Natural killer cell treated with Interleukin-12 subunit alpha and Interleukin-12 subunit beta and Interleukin-15 and Interleukin-18, amount 100 ng/mL, for 72 hours (primary cell): ENCODE measurements around the gene GLIPR1L2. TPM values are rescaled to one million over a fixed set of nuclear protein-coding genes. Genes with fewer than 3 reads are reported as not detected.

Source experiments
- ATAC-seq, 2 donors: fragments of 150-1000 bp; cut with Tn5 transposase in 1 of 2; sonication (Bioruptor Pico), chemical (Tn5 transposase) in 1 of 2; 2 replicates each; pipeline ENCODE4 v1.10.0; 2021
- DNase-seq: peaks from one replicate; pipeline ENCODE4 v3.0.0; 2022; ENCODE audit warnings: low spot score
- H3K27ac Mint-ChIP-seq, 2 donors: 1 replicate in 1 of 2; 2 replicates in 1 of 2; pipeline ENCODE4 v1.8.0; 2022; ENCODE audit warnings: mixed read lengths in 2 of 2, mild to moderate bottlenecking in 1 of 2, moderate library complexity in 1 of 2
- H3K27me3 Mint-ChIP-seq, 2 donors: 1 replicate in 1 of 2; 2 replicates in 1 of 2; pipeline ENCODE4 v1.8.0; 2022; ENCODE audit warnings: mixed read lengths in 2 of 2
- H3K36me3 Mint-ChIP-seq: one replicate; pipeline ENCODE4 v1.8.0; 2022; ENCODE audit warnings: mixed read lengths
- H3K4me1 Mint-ChIP-seq, 2 donors: 1 replicate in 1 of 2; 2 replicates in 1 of 2; pipeline ENCODE4 v1.8.0; 2022; ENCODE audit warnings: low read depth in 2 of 2, mixed read lengths in 2 of 2, mild to moderate bottlenecking in 1 of 2
- H3K4me3 Mint-ChIP-seq: one replicate; pipeline ENCODE4 v1.8.0; 2022; ENCODE audit warnings: mixed read lengths
- H3K9me3 Mint-ChIP-seq: 2 replicates; pipeline ENCODE4 v1.8.0; 2022; ENCODE audit warnings: mixed read lengths
- total RNA-seq, 2 donors: library from RNA; stranded (reverse); gene quantifications; one replicate each; pipeline ENCODE4 v1.2.3, GENCODE V29; 2022

GLIPR1L2 gene
- total RNA-seq, 2 donors from 2014 or later: 1.0 TPM; not detected in 1

GRCh38 chr12:75471902-75472890 lies 81.3 kb downstream of the GLIPR1L2 start:
- Mint-ChIP-seq H3K27ac (no peak overlapping the region), H3K36me3 (no peaks in the 10 kb centered on the region), H3K9me3 (no peaks in the 10 kb centered on the region), H3K4me3 (no peak overlapping the region), H3K4me1 (peaks cover 5 to 6% of the 10 kb centered on the region in 2 donors), H3K27me3 (peaks cover 0 to 5% of the 10 kb centered on the region in 2 donors)
- ATAC-seq (no peak), DNase-seq (no peak)

GRCh38 chr12:75474116-75474515 lies 83.2 kb downstream of the GLIPR1L2 start:
- peaks cover 0 to 5% of the 10 kb centered on the region in 2 donors for H3K27me3 Mint-ChIP-seq
- H3K4me1 Mint-ChIP-seq: peaks cover 14 to 22% of the 10 kb centered on the region in 2 donors
- no peaks in the 10 kb centered on the region for H3K9me3 Mint-ChIP-seq
- no peak overlapping the region for H3K27ac Mint-ChIP-seq
- no peaks in the 10 kb centered on the region for H3K36me3 Mint-ChIP-seq
- DNase-seq (no peak), ATAC-seq (no peak)
- no peak overlapping the region for H3K4me3 Mint-ChIP-seq

- no peak for DNase-seq
- H3K4me1 Mint-ChIP-seq: peaks cover 32 to 39% of the 10 kb centered on the region in 2 donors
- H3K36me3 Mint-ChIP-seq: no peaks in the 10 kb centered on the region
- peaks cover 2% of the 10 kb centered on the region for H3K9me3 Mint-ChIP-seq
- no peak overlapping the region for H3K27ac Mint-ChIP-seq
- H3K27me3 Mint-ChIP-seq: peaks cover 0 to 5% of the 10 kb centered on the region in 2 donors
- H3K4me3 Mint-ChIP-seq: no peak overlapping the region
- ATAC-seq: no peak
Measured at GRCh38 chr12:75476071-75476470, 85.2 kb downstream of the GLIPR1L2 start.

DNA sequence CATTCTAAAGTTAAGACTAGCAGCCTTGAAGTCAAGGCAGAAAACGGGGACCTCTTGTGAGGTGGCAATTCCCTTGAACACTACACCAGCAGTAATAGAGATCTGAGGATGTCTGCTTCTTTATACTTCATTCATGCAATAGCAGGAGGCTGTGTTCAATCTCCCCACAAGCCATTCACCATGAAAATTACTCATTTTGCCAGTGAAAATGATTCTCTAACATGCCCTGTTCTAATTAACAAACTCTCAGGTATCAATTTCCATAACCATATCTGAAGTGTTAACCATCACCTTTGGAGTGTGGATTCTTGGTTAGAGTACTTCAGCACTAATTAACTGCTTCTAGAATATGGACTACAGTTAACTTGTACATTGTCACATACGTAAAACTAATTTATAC lies 86.2 kb downstream of the GLIPR1L2 start:
- Mint-ChIP-seq H3K9me3 (peaks cover 2% of the 10 kb centered on the region), H3K27ac (no peak overlapping the region), H3K4me1 (peaks cover 40 to 50% of the 10 kb centered on the region in 2 donors), H3K36me3 (peaks cover 5% of the 10 kb centered on the region), H3K4me3 (no peak overlapping the region), H3K27me3 (peaks cover 0 to 5% of the 10 kb centered on the region in 2 donors)
- DNase-seq: no peak
- ATAC-seq: no peak

- peaks cover 0 to 5% of the 10 kb centered on the region in 2 donors for H3K27me3 Mint-ChIP-seq
- H3K4me1 Mint-ChIP-seq: peaks cover 48 to 61% of the 10 kb centered on the region in 2 donors
- peaks cover 2% of the 10 kb centered on the region for H3K9me3 Mint-ChIP-seq
- no peak for DNase-seq
- ATAC-seq: peak; percentile 47 to 60
- peak overlapping the region; percentile 49 for H3K4me3 Mint-ChIP-seq
- H3K27ac Mint-ChIP-seq: peak overlapping the region; percentile 93 to 94
- peaks cover 5% of the 10 kb centered on the region for H3K36me3 Mint-ChIP-seq
Measured at GRCh38 chr12:75478116-75478794, 87.4 kb downstream of the GLIPR1L2 start.

DNA sequence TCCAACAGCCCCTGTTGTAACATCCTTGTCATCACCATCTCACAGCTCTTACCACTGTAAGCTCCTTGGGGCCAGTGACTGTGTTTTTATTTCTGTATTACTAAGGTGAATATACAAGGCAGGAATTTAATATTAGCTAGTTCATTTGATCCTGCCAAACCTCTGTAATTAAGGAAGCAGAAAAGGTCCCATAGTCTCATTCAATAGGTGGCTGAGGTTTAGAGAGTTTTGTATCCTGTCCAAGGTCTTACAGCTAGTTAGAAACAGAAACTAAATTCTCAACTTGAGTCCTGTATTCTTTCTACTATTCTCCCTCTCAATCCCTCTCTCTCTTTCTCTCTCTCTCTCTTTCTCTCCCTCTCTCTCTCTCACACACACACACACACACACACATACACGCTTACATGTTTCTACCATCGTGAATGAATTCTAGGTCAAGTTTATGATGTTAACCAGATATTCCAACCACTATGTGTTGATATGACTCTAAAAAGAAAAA lies 89.1 kb downstream of the GLIPR1L2 start:
- DNase-seq: no peak
- peaks cover 11% of the 10 kb centered on the region for H3K36me3 Mint-ChIP-seq
- H3K9me3 Mint-ChIP-seq: peaks cover 2% of the 10 kb centered on the region

DNA sequence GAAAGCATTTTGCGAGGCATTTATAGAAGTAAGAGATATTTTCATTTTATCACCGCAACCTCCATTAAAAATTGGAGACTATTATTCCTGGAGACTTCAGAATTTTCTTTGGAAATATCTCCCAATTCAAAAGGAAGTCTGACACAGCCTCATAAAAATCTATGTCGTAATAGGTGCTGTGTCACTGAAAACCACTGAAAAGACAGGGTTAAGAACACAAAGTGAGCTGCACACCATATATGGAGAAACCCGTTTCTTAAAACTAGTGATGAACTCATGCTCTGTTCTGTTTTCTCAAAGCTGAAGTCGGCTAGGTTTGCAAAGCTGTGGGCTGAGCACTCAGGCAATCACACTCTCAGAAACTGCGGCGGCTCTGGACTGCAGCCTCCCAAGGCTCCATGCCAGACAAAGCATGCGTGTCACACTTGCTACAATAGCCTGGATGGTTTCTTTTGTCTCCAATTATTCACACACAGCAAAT lies 89.6 kb downstream of the GLIPR1L2 start, which contains the start of gene GLIPR1:
Gene GLIPR1, plus strand, starts transcription at position 287 of the 481 bp plus-strand sequence. Its CDS starts 126 bp downstream, at position 413.
- Mint-ChIP-seq H3K4me3 (peak within 1 kb of the TSS; percentile 99), H3K27ac (peak within 1 kb of the TSS; percentile 93 to 94), H3K9me3 (peaks cover 2% of the 10 kb centered on the region), H3K4me1 (peaks cover 67 to 81% of the 10 kb centered on the region in 2 donors), H3K27me3 (no peaks in the 10 kb centered on the region), H3K36me3 (peaks cover 11% of the 10 kb centered on the region)
- ATAC-seq: peak; percentile 94
- peak; percentile 76 for DNase-seq

More for the DNA sequence above, 89.1 kb downstream of the GLIPR1L2 start:
- peaks cover 64 to 77% of the 10 kb centered on the region in 2 donors for H3K4me1 Mint-ChIP-seq
- peak overlapping the region; percentile 93 to 94 for H3K27ac Mint-ChIP-seq
- peak; percentile 63 to 80 for ATAC-seq
- H3K27me3 Mint-ChIP-seq: no peaks in the 10 kb centered on the region
- peak overlapping the region; percentile 99 for H3K4me3 Mint-ChIP-seq

GRCh38 chr12:75481013-75481705 lies 90.3 kb downstream of the GLIPR1L2 start:
- peak overlapping the region; percentile 93 to 94 for H3K27ac Mint-ChIP-seq
- ATAC-seq (peak; percentile 17 to 25), DNase-seq (no peak)
- peaks cover 2% of the 10 kb centered on the region for H3K9me3 Mint-ChIP-seq
- peaks cover 11% of the 10 kb centered on the region for H3K36me3 Mint-ChIP-seq
- H3K4me3 Mint-ChIP-seq: peak overlapping the region; percentile 99
- no peaks in the 10 kb centered on the region for H3K27me3 Mint-ChIP-seq
- peaks cover 70 to 81% of the 10 kb centered on the region in 2 donors for H3K4me1 Mint-ChIP-seq

DNA sequence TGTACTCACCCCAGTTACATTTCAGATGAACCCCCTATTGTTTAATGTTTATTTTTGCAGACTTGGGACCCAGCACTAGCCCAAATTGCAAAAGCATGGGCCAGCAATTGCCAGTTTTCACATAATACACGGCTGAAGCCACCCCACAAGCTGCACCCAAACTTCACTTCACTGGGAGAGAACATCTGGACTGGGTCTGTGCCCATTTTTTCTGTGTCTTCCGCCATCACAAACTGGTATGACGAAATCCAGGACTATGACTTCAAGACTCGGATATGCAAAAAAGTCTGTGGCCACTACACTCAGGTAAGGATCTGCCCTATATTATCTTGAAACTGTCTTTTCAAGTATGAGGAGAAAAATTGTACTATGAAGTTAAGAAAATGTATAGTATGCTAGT lies 90.9 kb downstream of the GLIPR1L2 start:
- no peaks in the 10 kb centered on the region for H3K27me3 Mint-ChIP-seq
- DNase-seq (no peak), ATAC-seq (no peak)
- H3K27ac Mint-ChIP-seq: peak overlapping the region; percentile 93 to 94
- peaks cover 11% of the 10 kb centered on the region for H3K36me3 Mint-ChIP-seq
- H3K9me3 Mint-ChIP-seq: peaks cover 2% of the 10 kb centered on the region
- H3K4me1 Mint-ChIP-seq: peaks cover 70 to 80% of the 10 kb centered on the region in 2 donors
- H3K4me3 Mint-ChIP-seq: peak overlapping the region; percentile 99

Other genes with a start within 250 kb of the GLIPR1L2 start
- gene KCNC2, start 181.2 kb upstream of the GLIPR1L2 start, total RNA-seq: not detected
- 1 to 10 TPM; 3.8 to 5.3 TPM for gene CAPS2, start 60.8 kb upstream of the GLIPR1L2 start, total RNA-seq
- not detected for gene GLIPR1L1, start 56.4 kb upstream of the GLIPR1L2 start, total RNA-seq
- gene GLIPR1, start 89.7 kb downstream of the GLIPR1L2 start, total RNA-seq: 10 to 100 TPM; 47.1 to 48.3 TPM
- 10 to 100 TPM; 64.4 to 96.4 TPM for gene KRR1, start 120.5 kb downstream of the GLIPR1L2 start, total RNA-seq